ENCODE results near the gene CDH23.

CDH23 gene

DNA sequence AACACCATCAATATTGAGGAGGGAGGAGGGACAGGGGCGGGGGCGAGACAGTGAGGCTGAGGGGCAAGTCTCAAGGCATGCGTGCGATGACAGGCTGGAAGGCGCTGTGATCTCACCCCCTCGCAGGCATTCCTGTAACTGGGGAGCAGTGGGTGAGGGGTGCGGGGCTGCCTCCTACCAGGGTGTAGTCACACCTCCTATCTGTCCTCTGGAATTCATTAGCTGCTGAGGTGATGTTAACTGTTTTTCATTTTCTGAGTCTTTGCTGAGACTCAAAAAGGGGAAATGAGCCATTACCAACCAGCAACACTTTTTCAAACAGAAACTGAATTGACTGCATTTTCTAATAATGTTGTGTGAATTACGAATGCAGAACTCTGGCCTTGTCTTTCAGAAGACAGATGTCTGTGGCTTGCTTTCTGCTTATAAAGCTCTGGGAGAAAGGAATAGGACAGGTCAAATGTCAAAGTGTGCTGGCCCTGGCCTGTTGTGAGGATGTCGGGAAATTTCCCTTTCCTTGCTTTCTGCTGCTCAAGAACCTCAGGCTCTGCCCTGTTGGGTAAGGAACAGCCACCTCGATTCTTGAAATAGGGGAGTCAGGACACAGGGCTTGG, 23.7 kb upstream of the CDH23 start:
- Histone ChIP-seq H3K79me2 (ENCODE audit: insufficient read depth, low read depth) (no peaks in the 10 kb centered on the region), H3K4me1 (ENCODE audit: low read depth, poor library complexity, severe bottlenecking) (peaks cover 5% of the 10 kb centered on the region), H2AFZ (ENCODE audit: low read depth) (no peak overlapping the region), H3K27me3 (ENCODE audit: insufficient read depth, low read depth) (no peaks in the 10 kb centered on the region), H3K4me2 (no peak overlapping the region), H3K36me3 (ENCODE audit: insufficient read depth) (no peaks in the 10 kb centered on the region), H3K27ac (no peak overlapping the region), H3K4me3 (IDR thresholded peaks at IDR 0.05; ENCODE audit: insufficient read depth, low read depth, low read length) (no peak overlapping the region), H4K20me1 (ENCODE audit: insufficient read depth) (no peaks in the 10 kb centered on the region), H3K9ac (no peak overlapping the region)
- TF ChIP-seq, protein P1, sequence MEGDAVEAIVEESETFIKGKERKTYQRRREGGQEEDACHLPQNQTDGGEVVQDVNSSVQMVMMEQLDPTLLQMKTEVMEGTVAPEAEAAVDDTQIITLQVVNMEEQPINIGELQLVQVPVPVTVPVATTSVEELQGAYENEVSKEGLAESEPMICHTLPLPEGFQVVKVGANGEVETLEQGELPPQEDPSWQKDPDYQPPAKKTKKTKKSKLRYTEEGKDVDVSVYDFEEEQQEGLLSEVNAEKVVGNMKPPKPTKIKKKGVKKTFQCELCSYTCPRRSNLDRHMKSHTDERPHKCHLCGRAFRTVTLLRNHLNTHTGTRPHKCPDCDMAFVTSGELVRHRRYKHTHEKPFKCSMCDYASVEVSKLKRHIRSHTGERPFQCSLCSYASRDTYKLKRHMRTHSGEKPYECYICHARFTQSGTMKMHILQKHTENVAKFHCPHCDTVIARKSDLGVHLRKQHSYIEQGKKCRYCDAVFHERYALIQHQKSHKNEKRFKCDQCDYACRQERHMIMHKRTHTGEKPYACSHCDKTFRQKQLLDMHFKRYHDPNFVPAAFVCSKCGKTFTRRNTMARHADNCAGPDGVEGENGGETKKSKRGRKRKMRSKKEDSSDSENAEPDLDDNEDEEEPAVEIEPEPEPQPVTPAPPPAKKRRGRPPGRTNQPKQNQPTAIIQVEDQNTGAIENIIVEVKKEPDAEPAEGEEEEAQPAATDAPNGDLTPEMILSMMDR (conservative IDR thresholded peaks at IDR 0.05; ENCODE audit: low read depth, low read length), result no peak

DNA sequence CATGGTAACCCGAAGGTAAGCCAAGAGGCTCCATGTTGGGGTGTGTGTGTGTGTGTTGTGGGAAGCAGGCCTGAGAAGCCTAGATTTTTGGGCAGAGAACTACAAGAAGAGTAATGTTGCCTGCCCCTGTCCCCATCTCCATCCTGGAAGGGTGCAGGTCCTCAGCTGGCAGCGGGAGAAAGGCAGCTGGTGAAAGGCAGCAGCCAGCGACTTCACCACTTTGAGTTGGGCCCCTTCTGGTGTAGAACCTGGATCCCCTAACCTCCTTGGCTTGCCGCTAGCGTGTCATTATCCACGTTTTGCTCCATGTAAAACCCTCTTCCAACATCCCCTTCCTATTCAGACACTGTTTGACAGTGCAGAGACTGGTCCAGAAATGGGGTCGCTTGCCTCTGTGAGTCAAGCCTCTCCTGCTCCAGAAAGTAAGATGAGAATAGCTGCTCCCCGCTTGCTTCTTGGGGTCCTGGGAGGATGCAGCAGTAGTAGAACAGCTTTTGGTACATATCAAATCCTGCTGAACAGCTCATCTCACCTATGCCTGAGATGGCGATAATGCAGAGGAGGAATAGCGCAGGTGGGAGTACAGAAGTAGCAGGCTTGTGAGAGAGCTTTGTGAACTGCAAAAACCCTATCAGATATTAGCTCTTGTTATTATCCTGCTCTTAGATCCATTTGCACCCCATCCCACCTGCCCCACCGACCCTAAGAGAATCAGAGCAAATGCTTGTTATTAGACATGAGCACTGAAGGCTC, 22.1 kb upstream of the CDH23 start:
- H3K79me2 ChIP-seq (ENCODE audit: insufficient read depth, low read depth), result no peaks in the 10 kb centered on the region
- no peak overlapping the region for H3K4me2 ChIP-seq
- peaks cover 5% of the 10 kb centered on the region for H3K4me1 ChIP-seq (ENCODE audit: low read depth, poor library complexity, severe bottlenecking)
- H3K9ac ChIP-seq, result no peak overlapping the region
- H3K4me3 ChIP-seq (IDR thresholded peaks at IDR 0.05; ENCODE audit: insufficient read depth, low read depth, low read length), result no peak overlapping the region
- H3K27me3 ChIP-seq (ENCODE audit: insufficient read depth, low read depth), result no peaks in the 10 kb centered on the region; the same call in 1 of the 2 replicates
- TF ChIP-seq, protein P1 (conservative IDR thresholded peaks at IDR 0.05; ENCODE audit: low read depth, low read length), result no peak
- no peaks in the 10 kb centered on the region for H3K36me3 ChIP-seq (ENCODE audit: insufficient read depth)
- H3K27ac ChIP-seq, result no peak overlapping the region
- no peaks in the 10 kb centered on the region for H4K20me1 ChIP-seq (ENCODE audit: insufficient read depth)
- no peak overlapping the region for H2AFZ ChIP-seq (ENCODE audit: low read depth)

DNA sequence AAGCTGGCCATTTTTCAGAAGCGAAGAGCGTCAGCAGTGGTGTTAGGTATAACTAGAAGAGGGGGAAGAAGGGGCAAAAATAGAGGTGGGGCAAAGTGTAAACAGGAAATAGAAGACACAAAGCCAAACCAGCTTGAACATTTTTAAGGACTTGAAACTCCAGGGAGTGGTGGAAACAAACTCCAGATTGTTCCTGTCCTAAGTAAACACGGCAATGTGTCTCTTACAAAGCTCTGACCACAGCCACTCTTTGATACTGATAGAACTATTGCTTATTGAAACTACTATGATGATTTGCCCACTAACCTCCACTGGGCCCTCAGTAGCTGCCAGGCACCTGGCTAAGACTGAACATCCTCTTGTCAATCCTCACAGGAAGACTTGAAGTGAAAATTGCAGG, 20.8 kb upstream of the CDH23 start:
- Histone ChIP-seq H3K9ac (no peak overlapping the region), H4K20me1 (ENCODE audit: insufficient read depth) (no peaks in the 10 kb centered on the region), H3K36me3 (ENCODE audit: insufficient read depth) (no peaks in the 10 kb centered on the region), H3K4me3 (IDR thresholded peaks at IDR 0.05; ENCODE audit: insufficient read depth, low read depth, low read length) (no peak overlapping the region), H3K4me2 (no peak overlapping the region), H2AFZ (ENCODE audit: low read depth) (peak overlapping the region; percentile 68; the same call in 1 of the 2 replicates), H3K79me2 (ENCODE audit: insufficient read depth, low read depth) (no peaks in the 10 kb centered on the region), H3K27me3 (ENCODE audit: insufficient read depth, low read depth) (no peaks in the 10 kb centered on the region; the same call in 1 of the 2 replicates), H3K4me1 (ENCODE audit: low read depth, poor library complexity, severe bottlenecking) (peaks cover 5% of the 10 kb centered on the region), H3K27ac (no peak overlapping the region)
- TF ChIP-seq, protein P1 (conservative IDR thresholded peaks at IDR 0.05; ENCODE audit: low read depth, low read length), result no peak

DNA sequence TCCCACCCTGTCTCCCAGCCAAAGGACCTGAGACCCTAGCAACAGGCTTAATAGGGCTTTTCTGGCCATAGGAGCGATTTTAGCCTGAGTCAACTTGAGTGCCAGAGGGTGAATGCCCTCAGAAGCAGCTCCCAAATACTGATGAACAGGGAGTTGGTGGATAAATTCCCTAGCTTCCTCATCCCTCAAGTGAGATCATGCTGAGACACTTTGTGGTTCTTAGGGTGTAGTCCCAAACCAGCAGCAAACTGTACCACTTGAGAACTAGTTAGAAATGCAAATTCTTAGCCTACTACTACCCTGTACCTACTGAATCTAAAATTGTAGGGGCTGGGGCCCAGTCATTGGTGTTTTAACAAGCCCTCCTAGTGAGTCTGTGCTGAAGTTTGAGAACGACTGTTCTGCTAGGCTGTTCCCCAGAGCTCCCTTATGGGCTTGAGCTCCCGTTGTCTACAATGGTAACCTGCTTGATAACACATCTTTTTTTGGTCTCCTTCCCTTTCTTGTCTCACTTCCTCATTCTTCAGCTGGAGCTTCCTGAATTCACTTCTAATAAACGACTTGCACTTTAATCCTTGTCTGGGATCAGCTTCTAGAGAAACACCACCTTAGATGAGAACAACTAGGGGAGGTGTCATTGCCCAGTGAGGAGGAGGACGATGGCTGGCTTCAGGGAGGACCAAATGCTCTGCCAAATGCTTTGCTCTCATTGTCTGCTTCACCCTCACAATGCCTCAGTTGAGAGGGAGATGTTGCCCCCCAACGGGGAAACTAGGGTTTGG, 18.2 kb upstream of the CDH23 start:
- H3K27ac ChIP-seq, result no peak overlapping the region
- TF ChIP-seq, protein P1 (conservative IDR thresholded peaks at IDR 0.05; ENCODE audit: low read depth, low read length), result no peak
- H2AFZ ChIP-seq (ENCODE audit: low read depth), result no peak overlapping the region
- H4K20me1 ChIP-seq (ENCODE audit: insufficient read depth), result no peaks in the 10 kb centered on the region
- no peak overlapping the region for H3K9ac ChIP-seq
- no peak overlapping the region for H3K4me2 ChIP-seq
- H3K4me1 ChIP-seq (ENCODE audit: low read depth, poor library complexity, severe bottlenecking), result peaks cover 5% of the 10 kb centered on the region
- H3K4me3 ChIP-seq (IDR thresholded peaks at IDR 0.05; ENCODE audit: insufficient read depth, low read depth, low read length), result no peak overlapping the region
- H3K27me3 ChIP-seq (ENCODE audit: insufficient read depth, low read depth), result no peaks in the 10 kb centered on the region; the same call in 1 of the 2 replicates
- no peaks in the 10 kb centered on the region for H3K79me2 ChIP-seq (ENCODE audit: insufficient read depth, low read depth)
- H3K36me3 ChIP-seq (ENCODE audit: insufficient read depth), result no peaks in the 10 kb centered on the region
